SU-DHL-6 (cell line): ENCODE results near the gene TOR1AIP1.

Experiments used
- EZH2phosphoT487 ChIP-seq: fragments of 200-600 bp; sonication (generic), shearing (Covaris generic); conservative IDR thresholded peaks from 2 replicates; pipeline ENCODE4 v1.6.1; 2018; ENCODE audit warnings: mild to moderate bottlenecking, antibody characterized with exemption, low read length, moderate library complexity, mixed read lengths
- TF ChIP-seq, protein P1 (sequence below): fragments of 200-600 bp; sonication (generic); IDR thresholded peaks from one replicate; pipeline ENCODE4 v1.5.1; 2017; ENCODE audit warnings: antibody characterized with exemption, mild to moderate bottlenecking, low read length, moderate library complexity; ENCODE audit not compliant: insufficient read depth, poor library complexity, severe bottlenecking

GRCh38 chr1:179883745-179884138 is 1.7 kb downstream of the TOR1AIP1 start:
- TF ChIP-seq, protein P1, sequence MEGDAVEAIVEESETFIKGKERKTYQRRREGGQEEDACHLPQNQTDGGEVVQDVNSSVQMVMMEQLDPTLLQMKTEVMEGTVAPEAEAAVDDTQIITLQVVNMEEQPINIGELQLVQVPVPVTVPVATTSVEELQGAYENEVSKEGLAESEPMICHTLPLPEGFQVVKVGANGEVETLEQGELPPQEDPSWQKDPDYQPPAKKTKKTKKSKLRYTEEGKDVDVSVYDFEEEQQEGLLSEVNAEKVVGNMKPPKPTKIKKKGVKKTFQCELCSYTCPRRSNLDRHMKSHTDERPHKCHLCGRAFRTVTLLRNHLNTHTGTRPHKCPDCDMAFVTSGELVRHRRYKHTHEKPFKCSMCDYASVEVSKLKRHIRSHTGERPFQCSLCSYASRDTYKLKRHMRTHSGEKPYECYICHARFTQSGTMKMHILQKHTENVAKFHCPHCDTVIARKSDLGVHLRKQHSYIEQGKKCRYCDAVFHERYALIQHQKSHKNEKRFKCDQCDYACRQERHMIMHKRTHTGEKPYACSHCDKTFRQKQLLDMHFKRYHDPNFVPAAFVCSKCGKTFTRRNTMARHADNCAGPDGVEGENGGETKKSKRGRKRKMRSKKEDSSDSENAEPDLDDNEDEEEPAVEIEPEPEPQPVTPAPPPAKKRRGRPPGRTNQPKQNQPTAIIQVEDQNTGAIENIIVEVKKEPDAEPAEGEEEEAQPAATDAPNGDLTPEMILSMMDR = no peak
- no peak for TF ChIP-seq EZH2phosphoT487
